IMR-90 (cell line): Measurements from ENCODE around the gene PLSCR3. TPM values are rescaled to one million over a fixed set of nuclear protein-coding genes. Genes with fewer than 3 reads are reported as not detected.

Experiments used
- ATAC-seq: fragments of 200-7000 bp; cut with Tn5 transposase; 2 replicates; pipeline ENCODE4 v1.9.1; 2020; ENCODE audit warnings: low read depth, mild to moderate bottlenecking, moderate library complexity
- BruUV-seq: library from RNA; stranded (reverse); fragments of 400-500 nt; replicated peaks from 2 replicates; lab custom pipeline; 2021; lab: Mats Ljungman, UMichigan
- CTCF ChIA-PET: fragments of 300-600 bp; formaldehyde crosslinking; extraction: SDS; loops from one replicate; lab custom pipeline; 2021; ENCODE audit warnings: antibody characterized with exemption; lab: Yijun Ruan, JAX
- POLR2A ChIA-PET: fragments of 300-600 bp; sonication (Branson Sonifier 250); formaldehyde crosslinking; loops from one replicate; lab custom pipeline; 2022; ENCODE audit warnings: antibody characterized with exemption; ENCODE audit not compliant: unreplicated experiment; lab: Charles Lee
- DNase-seq: peaks from one replicate; pipeline ENCODE4 v3.0.0; 2013
- H2AFZ ChIP-seq: replicated peaks from 2 replicates; pipeline ENCODE3; 2013; ENCODE audit warnings: low read length, mild to moderate bottlenecking; ENCODE audit not compliant: poor library complexity
- H2AK5ac ChIP-seq: 2 replicates; pipeline ENCODE4 v1.6.1; 2013; ENCODE audit warnings: low read depth, low read length, inconsistent platforms
- H2AK9ac ChIP-seq: replicated peaks from 2 replicates; pipeline ENCODE3; 2013; ENCODE audit warnings: mild to moderate bottlenecking, low read depth, low read length, moderate library complexity; ENCODE audit not compliant: poor library complexity
- H2BK120ac ChIP-seq: 2 replicates; pipeline ENCODE4 v1.6.1; 2013; ENCODE audit warnings: low read depth, low read length, inconsistent platforms
- H2BK15ac ChIP-seq: 3 replicates; pipeline ENCODE4 v1.6.1; 2013; ENCODE audit warnings: low read depth, low read length, inconsistent platforms
- H2BK20ac ChIP-seq: 2 replicates; pipeline ENCODE4 v1.6.1; 2013; ENCODE audit warnings: low read depth, mild to moderate bottlenecking, inconsistent platforms, low read length, moderate library complexity
- H2BK5ac ChIP-seq: 2 replicates; pipeline ENCODE4 v1.6.1; 2013; ENCODE audit warnings: mild to moderate bottlenecking, low read depth, low read length, inconsistent platforms; ENCODE audit not compliant: poor library complexity, severe bottlenecking
- H3K14ac ChIP-seq: replicated peaks from 2 replicates; pipeline ENCODE4 v1.6.1; 2013; ENCODE audit warnings: low read depth, low read length, inconsistent platforms
- H3K18ac ChIP-seq: 2 replicates; pipeline ENCODE4 v1.6.1; 2013; ENCODE audit warnings: low read depth, low read length, control low read depth
- H3K23ac ChIP-seq: 2 replicates; pipeline ENCODE4 v1.6.1; 2013; ENCODE audit warnings: low read depth, low read length, inconsistent platforms
- H3K27ac ChIP-seq: 2 replicates; pipeline ENCODE4 v1.5.1; 2013; ENCODE audit warnings: mild to moderate bottlenecking, control low read depth, low read length; ENCODE audit not compliant: insufficient read depth
- H3K27me3 ChIP-seq: 2 replicates; pipeline ENCODE4 v1.6.1; 2013; ENCODE audit warnings: low read length; ENCODE audit not compliant: control insufficient read depth, insufficient read depth
- H3K36me3 ChIP-seq: 2 replicates; pipeline ENCODE4 v1.6.1; 2013; ENCODE audit warnings: low read length, mixed read lengths; ENCODE audit not compliant: control insufficient read depth, insufficient read depth
- H3K4ac ChIP-seq: 2 replicates; pipeline ENCODE4 v1.6.1; 2013; ENCODE audit warnings: low read depth, low read length, inconsistent platforms
- H3K4me1 ChIP-seq: 2 replicates; pipeline ENCODE4 v1.6.1; 2013; ENCODE audit warnings: low read length, mixed read lengths; ENCODE audit not compliant: control insufficient read depth, insufficient read depth
- H3K4me2 ChIP-seq: 2 replicates; pipeline ENCODE4 v1.6.1; 2013; ENCODE audit warnings: low read depth, mild to moderate bottlenecking, control low read depth, low read length, moderate library complexity
- H3K4me3 ChIP-seq: 2 replicates; pipeline ENCODE4 v1.5.1; 2013; ENCODE audit warnings: low read depth, mild to moderate bottlenecking, control low read depth, low read length, moderate library complexity; ENCODE audit not compliant: insufficient read depth
- H3K56ac ChIP-seq: 2 replicates; pipeline ENCODE4 v1.6.1; 2013; ENCODE audit warnings: low read length, inconsistent platforms; ENCODE audit not compliant: insufficient read depth; ENCODE audit errors: extremely low read depth
- H3K79me1 ChIP-seq, 2 experiments: 2 replicates each; pipeline ENCODE4 v1.6.1; 2013; ENCODE audit warnings: low read length in 2 of 2, inconsistent platforms in 1 of 2, low read depth in 1 of 2
- H3K9ac ChIP-seq: 2 replicates; pipeline ENCODE4 v1.6.1; 2013; ENCODE audit warnings: low read depth, low read length, control low read depth
- H3K9me1 ChIP-seq: 2 replicates; pipeline ENCODE4 v1.6.1; 2013; ENCODE audit warnings: low read length, inconsistent platforms; ENCODE audit not compliant: insufficient read depth
- H3K9me3 ChIP-seq: 2 replicates; pipeline ENCODE4 v1.6.1; 2013; ENCODE audit warnings: low read length; ENCODE audit not compliant: control insufficient read depth, insufficient read depth
- H4K20me1 ChIP-seq: 2 replicates; pipeline ENCODE4 v1.6.1; 2013; ENCODE audit warnings: low read length, inconsistent platforms; ENCODE audit not compliant: insufficient read depth
- H4K5ac ChIP-seq: 2 replicates; pipeline ENCODE4 v1.6.1; 2013; ENCODE audit warnings: mild to moderate bottlenecking, low read depth, low read length, control low read depth
- H4K8ac ChIP-seq, 2 experiments: 2 replicates each; pipeline ENCODE4 v1.6.1; 2013; ENCODE audit warnings: low read depth in 2 of 2, low read length in 2 of 2, control low read depth in 1 of 2, inconsistent platforms in 1 of 2
- H4K91ac ChIP-seq: 2 replicates; pipeline ENCODE4 v1.6.1; 2013; ENCODE audit warnings: low read depth, low read length, inconsistent platforms; ENCODE audit not compliant: insufficient read depth
- BHLHE40 ChIP-seq: fragments of 150-350 bp; IDR thresholded peaks from 2 replicates; pipeline ENCODE4 v1.6.1; 2016; ENCODE audit warnings: mild to moderate bottlenecking, low read depth, low read length
- ELK1 ChIP-seq: fragments of 150-350 bp; IDR thresholded peaks from 2 replicates; pipeline ENCODE4 v1.6.1; 2016; ENCODE audit warnings: low read depth, mild to moderate bottlenecking, low read length, moderate library complexity, borderline replicate concordance
- NFE2L2 ChIP-seq: fragments of 150-350 bp; IDR thresholded peaks from 2 replicates; pipeline ENCODE4 v1.6.1; 2016; ENCODE audit warnings: low read depth, mild to moderate bottlenecking, low read length
- POLR2A ChIP-seq: IDR thresholded peaks from 2 replicates; pipeline ENCODE4 v1.6.1; 2012; ENCODE audit warnings: mild to moderate bottlenecking, low read depth, low read length
- RCOR1 ChIP-seq: IDR thresholded peaks from 2 replicates; pipeline ENCODE4 v1.6.1; 2012; ENCODE audit warnings: mild to moderate bottlenecking, low read length, improper control_type of control experiment; ENCODE audit not compliant: insufficient replicate concordance
- RFX5 ChIP-seq: IDR thresholded peaks from 2 replicates; pipeline ENCODE4 v1.8.0; 2012; ENCODE audit warnings: low read depth, mild to moderate bottlenecking, low read length, moderate library complexity
- SMC3 ChIP-seq: fragments of 150-350 bp; IDR thresholded peaks from 2 replicates; pipeline ENCODE4 v1.6.1; 2016; ENCODE audit warnings: low read depth, mild to moderate bottlenecking, antibody characterized with exemption, low read length, moderate library complexity
- USF2 ChIP-seq: fragments of 150-350 bp; IDR thresholded peaks from 2 replicates; pipeline ENCODE4 v1.6.1; 2017; ENCODE audit warnings: mild to moderate bottlenecking, antibody characterized with exemption, low read length, low read depth
- WGBS, 2 experiments: methylation state at CpG; one replicate each; pipeline versions ENCODE4 v1.1.5 to v1.1.7; 2013; ENCODE audit warnings: missing lambda C conversion rate in 2 of 2; ENCODE audit not compliant: insufficient read length in 1 of 2; ENCODE audit errors: extremely low coverage in 2 of 2; 5-methylcytosine and 5-hydroxymethylcytosine counted together
- dilution Hi-C: fragments of 300-500 bp; cut with HindIII; formaldehyde crosslinking; loops from one replicate; pipeline ENCODE4 v1.14.3; 2018; ENCODE audit warnings: low sequenced_read_pairs; ENCODE audit not compliant: unreplicated experiment
- in situ Hi-C: fragments of 300-500 bp; cut with MboI; formaldehyde crosslinking; loops from 3 replicates; pipeline ENCODE4 v1.14.3; 2019; ENCODE audit warnings: low sequenced_read_pairs, inconsistent platforms, mixed read lengths
- intact Hi-C: fragments of 100-400 bp; cut with micrococcal nuclease; formaldehyde crosslinking; loops from 2 replicates; pipeline ENCODE4 v1.10.0; 2022
- polyA plus RNA-seq, 3 experiments: library from polyadenylated mRNA; depleted of rRNA; stranded (reverse); fragments of >200 nt; gene quantifications; 2 replicates each; pipeline ENCODE4 v1.2.3, GENCODE V29; 2012; ENCODE audit warnings: low replicate concordance in 1 of 3
- total RNA-seq: library from RNA; depleted of rRNA; stranded (reverse); fragments of >200 nt; gene quantifications from 2 replicates; pipeline ENCODE4 v1.2.3, GENCODE V29; 2012

PLSCR3 gene
- total and polyA plus RNA-seq, 2 of the 4 experiments (the other 2 are of a cell fraction): 6.1 to 116 TPM

GRCh38 chr17:7389924-7390910, 4.1 kb downstream of the PLSCR3 start:
- WGBS, 2 experiments: 60% methylated on average over 1 of the region's 19 CpGs; no CpG with 5 or more reads in 1 of the 2 experiments
- BruUV-seq: TSS peak; percentile 80
- H3K36me3 ChIP-seq: peaks cover 44% of the 10 kb centered on the region
- H3K9ac ChIP-seq: no peak overlapping the region
- H2BK120ac ChIP-seq: no peak overlapping the region
- H2BK15ac ChIP-seq: no peak overlapping the region
- H3K4ac ChIP-seq: no peak overlapping the region
- no peak overlapping the region for H3K27ac ChIP-seq
- no peaks in the 10 kb centered on the region for H3K9me3 ChIP-seq
- CTCF ChIA-PET: no interaction called here
- no peak overlapping the region for H3K56ac ChIP-seq
- POLR2A ChIA-PET: no interaction called here
- peaks cover 3% of the 10 kb centered on the region; the same call in 1 of the 2 replicates for H3K9me1 ChIP-seq
- intact Hi-C loops: no loop called here
- H3K23ac ChIP-seq: no peak overlapping the region
- peaks cover 14 to 27% of the 10 kb centered on the region in 2 experiments for H3K79me1 ChIP-seq
- no peak overlapping the region for H3K4me2 ChIP-seq
- no peak overlapping the region for H2AFZ ChIP-seq
- H3K14ac ChIP-seq: no peak overlapping the region
- TF ChIP-seq ELK1 (no peak), USF2 (no peak), SMC3 (no peak), RFX5 (no peak), POLR2A (no peak), BHLHE40 (no peak), RCOR1 (no peak), NFE2L2 (no peak)
- peaks cover 8% of the 10 kb centered on the region for H3K4me1 ChIP-seq
- in situ Hi-C loops: loop anchor here (5.0 kb wide), 1 partner anchor 33 kb away; the partner anchor contains the start of gene TMEM95
- H3K4me3 ChIP-seq: no peak overlapping the region
- H4K20me1 ChIP-seq: no peaks in the 10 kb centered on the region
- ATAC-seq (no peak), DNase-seq (no peak)
- no peak overlapping the region for H3K18ac ChIP-seq
- H2BK20ac ChIP-seq: no peak overlapping the region
- no peak overlapping the region for H4K5ac ChIP-seq
- no peak overlapping the region for H4K91ac ChIP-seq
- H3K27me3 ChIP-seq: no peaks in the 10 kb centered on the region
- H2BK5ac ChIP-seq: no peak overlapping the region
- no peak overlapping the region for H4K8ac ChIP-seq
- dilution Hi-C loops: no loop called here
- H2AK5ac ChIP-seq: no peak overlapping the region
- H2AK9ac ChIP-seq: no peak overlapping the region
